ENCODE data around the gene EPS15.
"Not testable (repeated sequence)": the region's sequence is repeated elsewhere in the genome, so short reads cannot be mapped to it uniquely, and the experiment has no call there.

EPS15 gene

GRCh38 chr1:51329443-51330325, 189.4 kb downstream of the EPS15 start:
- DNase-seq = peak; percentile 48

- no peak for DNase-seq
Measured at GRCh38 chr1:51328926-51329325, 190.1 kb downstream of the EPS15 start.

GRCh38 chr1:51328279-51328678, 190.8 kb downstream of the EPS15 start:
- no peak for DNase-seq

GRCh38 chr1:51327386-51327785, 191.7 kb downstream of the EPS15 start:
- DNase-seq = no peak

- DNase-seq = no peak
Measured at GRCh38 chr1:51326839-51327238, 192.2 kb downstream of the EPS15 start.

GRCh38 chr1:51325878-51326755, 192.9 kb downstream of the EPS15 start:
- DNase-seq = no peak

- no peak for DNase-seq
Measured at GRCh38 chr1:51325391-51325790, 193.7 kb downstream of the EPS15 start.

GRCh38 chr1:51325011-51325385, 194.1 kb downstream of the EPS15 start:
- DNase-seq = not testable (repeated sequence)

- DNase-seq = no peak
Measured at GRCh38 chr1:51324251-51325010, 194.6 kb downstream of the EPS15 start.

- DNase-seq = no peak
Measured at GRCh38 chr1:51323778-51324177, 195.3 kb downstream of the EPS15 start.

GRCh38 chr1:51322417-51323101, 196.5 kb downstream of the EPS15 start:
- no peak for DNase-seq

- DNase-seq = no peak
Measured at GRCh38 chr1:51321924-51322280, 197.2 kb downstream of the EPS15 start.

- no peak for DNase-seq
Measured at GRCh38 chr1:51320967-51321923, 197.8 kb downstream of the EPS15 start.

GRCh38 chr1:51317798-51318197, 201.3 kb downstream of the EPS15 start:
- DNase-seq = no peak

- no peak for DNase-seq
Measured at GRCh38 chr1:51316846-51317120, 202.3 kb downstream of the EPS15 start.

GRCh38 chr1:51316113-51316845, 202.8 kb downstream of the EPS15 start:
- DNase-seq = peak; percentile 56

GRCh38 chr1:51314974-51315373, 204.1 kb downstream of the EPS15 start:
- DNase-seq = no peak

- no peak for DNase-seq
Measured at GRCh38 chr1:51313961-51314777, 204.9 kb downstream of the EPS15 start.

GRCh38 chr1:51313268-51313852, 205.7 kb downstream of the EPS15 start:
- DNase-seq = no peak

- no peak for DNase-seq
Measured at GRCh38 chr1:51312718-51313117, 206.3 kb downstream of the EPS15 start.
